ENCODE measurements around the gene LPIN2.
"Not testable (repeated sequence)": the region's sequence is repeated elsewhere in the genome, so short reads cannot be mapped to it uniquely, and the experiment has no call there.

Gene LPIN2

DNA sequence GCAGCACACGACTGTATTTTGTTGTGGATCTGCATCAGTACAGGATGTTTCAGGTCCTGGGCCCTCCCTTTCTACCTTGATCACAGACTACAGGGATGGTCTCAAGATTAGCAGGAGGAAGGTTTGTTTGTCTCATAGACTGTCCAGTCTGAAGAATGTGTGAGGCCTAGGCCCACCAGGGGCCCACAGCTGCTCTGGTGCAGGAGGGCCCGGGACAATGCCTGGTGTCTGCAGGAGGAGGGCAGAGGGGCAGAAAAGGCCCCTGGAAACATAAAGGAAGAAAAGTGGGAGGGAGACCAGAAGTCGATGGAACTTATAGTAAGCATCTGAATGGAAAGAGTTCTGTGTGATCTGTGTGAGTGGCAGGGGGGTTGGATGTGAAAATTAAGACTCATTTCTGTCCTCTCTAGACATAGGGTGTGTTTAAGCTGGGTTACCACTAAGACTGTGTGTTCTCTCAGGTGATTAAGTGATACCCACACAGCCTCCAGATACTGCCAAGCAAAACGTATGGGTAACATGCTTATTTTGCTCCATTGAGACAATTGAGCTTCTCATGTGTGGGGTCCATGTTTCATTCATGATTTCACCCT, 33.4 kb upstream of the LPIN2 start:
- DNase-seq (ENCODE audit: low read depth in 2 of 2), result no peak

GRCh38 chr18:3044931-3045698, 32.2 kb upstream of the LPIN2 start:
- no peak for DNase-seq (ENCODE audit: low read depth in 2 of 2)

DNA sequence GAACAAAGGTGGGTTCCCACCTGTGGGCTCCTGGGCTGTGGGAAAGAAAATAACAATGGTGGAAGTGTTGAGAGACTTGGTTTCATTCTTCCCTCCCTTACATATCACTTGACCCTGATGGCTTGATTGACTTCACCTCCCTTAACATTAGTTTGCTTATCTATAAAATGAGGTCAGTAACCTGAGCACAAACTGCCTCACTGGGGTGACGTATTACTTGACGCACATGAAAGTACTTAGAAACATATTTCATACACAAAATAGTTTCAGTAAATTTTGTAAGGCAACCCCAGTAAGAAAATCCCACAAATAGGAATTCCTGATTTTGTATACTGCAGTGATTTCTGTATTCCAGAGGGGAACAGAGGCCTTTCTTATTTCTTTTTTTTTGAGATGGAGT, 29.4 kb upstream of the LPIN2 start:
- no peak for DNase-seq (ENCODE audit: low read depth in 2 of 2)

DNA sequence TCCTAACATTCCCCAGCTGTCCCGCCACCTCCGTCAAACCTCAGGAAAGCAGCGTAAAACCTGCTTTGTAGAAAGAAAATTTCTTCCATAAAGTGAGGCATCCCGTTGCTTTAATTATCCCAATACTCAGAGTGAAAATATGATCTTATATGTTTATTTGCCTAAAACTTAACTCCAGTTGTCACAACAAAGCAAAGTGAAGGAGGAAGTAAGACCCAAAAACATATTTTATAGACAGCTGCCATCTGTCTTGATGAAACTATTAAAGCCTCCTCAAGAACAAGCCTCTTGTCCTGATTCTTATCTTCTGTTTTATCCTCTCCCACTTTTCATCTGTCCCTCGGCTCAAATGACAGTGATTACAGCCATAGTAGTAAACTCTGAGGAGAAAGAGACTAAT, 28.9 kb upstream of the LPIN2 start:
- no peak for DNase-seq (ENCODE audit: low read depth in 2 of 2)

GRCh38 chr18:3040881-3041280, 27.9 kb upstream of the LPIN2 start:
- DNase-seq (ENCODE audit: low read depth in 2 of 2), result no peak

- DNase-seq (ENCODE audit: low read depth in 2 of 2), result no peak
Measured at GRCh38 chr18:3040173-3040572, 27.2 kb upstream of the LPIN2 start.

DNA sequence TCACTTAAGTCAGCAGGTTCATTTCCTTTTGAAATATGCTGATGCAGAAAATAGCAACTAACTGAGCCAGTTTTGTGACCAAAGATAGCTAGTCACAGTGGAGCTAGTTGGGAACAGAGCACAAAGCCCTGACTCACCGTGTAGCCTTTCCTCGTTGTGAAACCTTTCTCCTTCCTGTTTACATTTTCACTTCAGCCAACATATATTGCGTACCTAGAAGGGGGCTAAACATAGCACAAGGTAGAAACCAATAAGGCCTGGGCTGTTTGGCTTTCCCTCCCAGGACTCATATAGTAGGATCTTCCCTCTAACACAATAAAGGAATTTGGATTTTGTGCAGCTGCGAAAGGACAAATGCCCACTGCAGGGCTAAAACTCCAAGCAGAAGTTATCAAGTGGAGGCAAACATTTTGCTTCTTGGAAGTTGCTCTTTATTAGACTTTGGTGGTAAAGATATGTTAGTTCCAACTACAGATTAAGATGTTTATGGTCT, 24.5 kb upstream of the LPIN2 start:
- no peak for DNase-seq (ENCODE audit: low read depth in 2 of 2)

GRCh38 chr18:3036108-3036507, 23.2 kb upstream of the LPIN2 start:
- no peak for DNase-seq (ENCODE audit: low read depth in 2 of 2)

GRCh38 chr18:3035635-3036034, 22.7 kb upstream of the LPIN2 start:
- no peak for DNase-seq (ENCODE audit: low read depth in 2 of 2)

DNA sequence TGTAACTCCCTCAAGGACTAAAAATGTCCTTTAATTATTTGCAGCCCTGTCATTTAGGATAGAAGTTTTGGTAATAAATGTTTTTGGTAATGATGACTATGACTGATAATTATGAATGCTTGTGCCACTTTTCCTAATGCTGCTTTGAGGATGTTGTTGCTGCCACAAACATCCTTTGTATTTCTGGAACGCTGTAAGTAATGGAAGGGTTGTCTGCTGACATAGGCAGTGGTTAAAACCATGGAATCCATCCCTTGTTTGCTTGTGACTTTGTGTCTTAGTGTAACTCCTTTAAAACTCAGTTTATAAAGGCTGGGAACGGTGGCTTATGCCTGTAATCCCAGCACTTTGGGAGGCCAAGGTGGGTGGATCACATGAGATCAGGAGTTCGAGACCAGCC, 19.8 kb upstream of the LPIN2 start:
- no peak for DNase-seq (ENCODE audit: low read depth in 2 of 2)

DNA sequence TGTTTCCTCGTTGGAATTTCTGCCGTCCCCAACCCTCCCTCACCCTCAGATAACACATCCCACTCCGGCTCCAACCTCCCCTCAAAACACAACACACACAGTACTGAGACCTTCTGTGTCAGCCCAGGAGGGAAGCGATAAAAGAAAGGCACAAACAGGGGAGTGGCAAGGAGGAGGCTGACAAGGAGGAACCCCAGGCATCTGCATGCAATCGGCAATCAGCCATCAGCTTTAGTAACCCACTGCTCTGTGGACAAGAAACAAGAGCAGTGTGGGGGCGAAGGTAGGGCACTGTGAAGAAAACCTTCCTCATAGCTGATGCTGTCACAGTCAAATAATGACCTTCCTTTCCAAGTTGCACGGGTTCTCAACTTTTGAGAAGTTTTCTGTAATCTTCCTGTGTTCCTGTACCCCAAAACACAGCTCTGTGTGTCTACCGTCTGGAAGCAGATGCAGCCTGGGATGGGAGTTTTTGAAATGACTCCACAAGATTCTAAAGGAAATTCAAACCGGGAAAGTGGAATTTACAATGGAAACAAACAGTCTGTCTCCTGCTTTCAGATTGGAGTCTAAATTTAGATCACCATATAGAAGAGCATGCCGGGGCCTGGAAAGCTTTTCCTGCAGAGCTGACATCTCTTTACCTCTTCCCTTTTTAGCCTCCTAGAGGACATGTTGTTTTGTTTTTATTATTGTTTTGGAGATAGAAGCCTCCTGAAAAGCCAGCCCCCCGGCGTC, 16.4 kb upstream of the LPIN2 start:
- DNase-seq (ENCODE audit: low read depth in 2 of 2), result no peak

GRCh38 chr18:3028115-3028514, 15.2 kb upstream of the LPIN2 start:
- not testable (repeated sequence) for DNase-seq (ENCODE audit: low read depth in 2 of 2)

GRCh38 chr18:3027370-3027891, 14.5 kb upstream of the LPIN2 start:
- DNase-seq (ENCODE audit: low read depth in 2 of 2), result no peak

- DNase-seq (ENCODE audit: low read depth in 2 of 2), result no peak
Measured at GRCh38 chr18:3025544-3025943, 12.6 kb upstream of the LPIN2 start.

GRCh38 chr18:3023603-3024002, 10.7 kb upstream of the LPIN2 start:
- not testable (repeated sequence) for DNase-seq (ENCODE audit: low read depth in 2 of 2)

DNA sequence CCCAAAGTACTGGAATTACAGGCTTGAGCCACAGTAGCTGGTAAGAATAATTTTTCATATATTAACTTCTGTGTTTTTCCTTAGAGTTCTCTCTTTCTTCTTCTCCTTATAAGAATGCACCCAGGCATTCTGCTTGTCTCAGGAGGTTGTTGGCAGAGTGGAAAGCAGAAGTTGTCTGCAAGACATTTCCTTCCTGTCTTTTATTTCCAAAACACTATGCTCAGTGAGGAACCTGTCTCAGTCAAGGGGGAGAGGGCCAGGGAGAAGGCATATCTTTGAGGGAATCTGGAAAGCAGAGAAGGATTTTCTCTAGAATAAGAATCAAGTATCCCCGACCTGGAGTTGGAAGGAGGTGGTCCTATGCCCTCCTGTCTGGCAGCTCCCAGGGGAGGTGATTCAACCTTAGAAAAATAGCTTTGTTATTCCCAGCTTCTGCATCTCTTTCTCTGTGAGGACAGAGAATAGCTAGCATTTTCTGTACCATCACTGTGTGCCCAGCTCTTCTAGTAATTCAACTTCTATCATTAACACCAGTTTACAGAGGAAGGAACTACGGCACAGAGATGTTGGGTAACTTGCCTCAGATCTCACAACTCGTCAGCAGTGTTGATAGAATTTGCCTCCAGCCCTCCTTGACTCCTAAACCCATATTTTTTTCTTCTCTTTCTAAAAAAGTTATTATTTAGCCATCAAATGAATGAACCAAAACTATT, 3.8 kb upstream of the LPIN2 start:
- no peak for DNase-seq (ENCODE audit: low read depth in 2 of 2)

DNA sequence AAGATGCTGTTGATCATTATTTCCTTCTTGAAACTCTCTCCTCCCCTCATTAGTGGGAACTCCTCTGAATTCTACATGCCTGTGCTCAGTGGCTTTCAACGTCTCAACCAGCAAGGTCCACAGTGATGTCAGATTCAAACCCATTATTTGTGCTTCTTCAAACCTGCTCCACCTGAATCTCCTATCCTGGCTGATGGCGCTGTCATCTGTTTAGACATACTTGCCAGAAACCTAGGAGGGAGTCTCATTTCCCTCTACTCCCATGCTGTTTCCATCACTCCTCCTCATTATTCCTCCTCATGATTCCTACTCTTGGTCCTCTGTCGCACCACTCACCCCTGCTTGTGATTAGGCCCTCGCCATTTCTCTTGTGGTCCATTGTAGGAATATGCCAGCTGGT, 2.9 kb upstream of the LPIN2 start:
- DNase-seq (ENCODE audit: low read depth in 2 of 2), result no peak

- DNase-seq (ENCODE audit: low read depth in 2 of 2), result no peak
Measured at GRCh38 chr18:3015204-3015592, 2.3 kb upstream of the LPIN2 start.

DNA sequence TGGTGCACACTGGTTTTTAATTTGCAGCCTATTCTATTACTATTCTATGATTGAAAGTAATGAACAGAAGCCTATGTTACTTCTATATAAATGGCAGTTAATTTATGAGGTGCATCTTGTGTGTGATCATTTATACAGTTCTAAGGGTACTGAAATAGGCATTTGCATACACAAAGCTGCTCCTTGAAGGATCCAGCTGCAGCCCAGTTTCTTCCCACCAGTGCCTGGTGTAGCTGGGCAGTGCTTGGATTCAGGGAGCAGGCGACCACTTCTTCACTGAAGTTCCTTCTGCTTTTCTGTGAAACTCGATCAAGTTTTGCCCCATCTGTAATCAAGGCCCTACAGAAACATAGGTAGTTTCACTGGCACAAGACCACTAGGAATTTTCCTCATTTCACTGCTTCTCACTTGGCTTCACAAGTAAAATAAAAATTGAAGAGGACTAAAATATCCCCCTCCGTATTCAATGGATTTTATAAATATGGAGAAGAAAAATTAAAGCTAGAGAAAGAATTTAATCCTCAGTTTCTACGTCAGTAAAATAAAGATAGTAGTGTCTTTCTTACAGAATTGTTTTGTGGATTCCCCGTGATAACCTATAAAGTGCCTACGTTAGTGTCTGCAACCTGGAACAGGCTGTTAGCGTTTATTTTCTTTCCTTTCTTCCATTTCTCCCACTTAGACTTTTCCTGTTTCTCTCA, 1.7 kb upstream of the LPIN2 start:
- no peak for DNase-seq (ENCODE audit: low read depth in 2 of 2)

- DNase-seq (ENCODE audit: low read depth in 2 of 2), result no peak
Measured at GRCh38 chr18:3012136-3013023, 564 bp downstream of the LPIN2 start.

All from fibroblast of skin of left quadriceps (primary cell).